ENCODE measurements around the gene PCDHA2. TPM values are rescaled to one million over a fixed set of nuclear protein-coding genes. Genes with fewer than 3 reads are reported as not detected.

PCDHA2 gene
- 0.10 TPM in 1 of 2 replicates, not detected in the other for total RNA-seq

GRCh38 chr5:140794595-140795258 is at the start of gene PCDHA2:
TSS of gene PCDHA2 (plus strand) at chr5:140794852.

DNA sequence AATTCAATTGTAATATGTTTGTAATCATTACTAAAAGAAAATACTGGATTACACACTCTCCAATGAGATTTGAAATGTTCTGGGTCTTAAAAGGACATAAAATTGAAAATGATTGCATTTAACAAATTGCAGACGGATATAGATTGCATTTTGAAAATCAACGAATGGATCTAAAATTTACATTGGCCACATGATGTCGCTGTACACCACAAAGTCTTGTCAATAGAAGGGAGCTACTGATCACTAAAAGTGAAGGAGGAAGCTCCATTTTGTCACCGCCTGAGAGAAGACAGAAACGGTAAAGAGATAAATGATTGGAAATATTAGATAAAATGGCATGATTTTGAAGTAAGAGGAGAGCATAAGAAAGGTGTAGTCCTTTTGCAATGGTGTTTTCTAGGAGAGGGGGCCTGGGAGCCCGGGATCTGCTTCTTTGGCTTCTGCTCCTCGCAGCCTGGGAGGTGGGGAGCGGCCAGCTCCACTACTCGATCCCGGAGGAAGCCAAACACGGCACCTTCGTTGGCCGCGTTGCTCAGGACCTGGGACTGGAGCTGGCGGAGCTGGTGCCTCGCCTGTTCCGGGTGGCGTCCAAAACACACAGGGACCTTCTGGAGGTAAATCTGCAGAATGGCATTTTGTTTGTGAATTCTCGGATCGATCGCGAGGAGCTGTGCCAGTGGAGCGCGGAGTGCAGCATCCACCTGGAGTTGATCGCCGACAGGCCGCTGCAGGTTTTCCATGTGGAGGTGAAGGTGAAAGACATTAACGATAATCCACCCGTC is 8.6 kb upstream of the PCDHA2 start, which contains the start of gene PCDHA1:
Gene PCDHA1, plus strand, starts transcription at position 236 of the 782 bp plus-strand sequence.

GRCh38 chr5:140800816-140801493 is 6.3 kb downstream of the PCDHA2 start, which contains the start of gene PCDHA3:
TSS of gene PCDHA3 (plus strand) at chr5:140801057.

DNA sequence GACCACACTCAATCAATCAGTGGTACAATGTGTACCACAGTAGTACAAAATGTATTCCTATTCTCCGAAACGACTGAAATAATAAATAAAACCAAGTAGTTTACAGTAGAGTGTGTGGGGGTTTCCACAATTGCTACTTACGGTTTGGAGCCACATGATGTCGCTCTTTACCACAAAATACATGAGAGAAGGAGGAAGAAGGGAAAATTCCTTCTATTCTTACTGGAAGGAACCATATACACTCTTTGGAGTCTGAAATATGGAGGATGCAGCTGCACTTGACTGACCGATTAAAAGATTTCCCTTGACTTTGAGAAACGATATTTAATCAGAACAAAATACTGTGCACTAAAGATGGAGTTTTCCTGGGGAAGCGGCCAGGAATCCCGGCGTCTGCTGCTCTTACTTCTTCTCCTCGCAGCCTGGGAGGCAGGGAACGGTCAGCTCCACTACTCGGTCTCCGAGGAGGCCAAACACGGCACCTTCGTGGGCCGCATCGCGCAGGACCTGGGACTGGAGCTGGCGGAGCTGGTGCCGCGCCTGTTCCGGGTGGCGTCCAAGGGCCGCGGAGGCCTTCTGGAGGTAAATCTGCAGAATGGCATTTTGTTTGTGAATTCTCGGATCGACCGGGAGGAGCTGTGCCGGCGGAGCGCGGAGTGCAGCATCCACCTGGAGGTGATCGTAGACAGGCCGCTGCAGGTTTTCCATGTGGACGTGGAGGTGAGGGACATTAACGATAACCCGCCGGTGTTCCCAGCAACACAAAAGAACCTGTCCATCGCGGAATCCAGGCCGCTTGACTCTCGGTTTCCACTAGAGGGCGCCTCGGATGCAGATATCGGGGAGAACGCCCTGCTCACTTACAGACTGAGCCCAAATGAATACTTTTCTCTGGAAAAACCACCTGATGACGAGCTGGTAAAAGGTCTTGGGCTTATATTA is 12.5 kb downstream of the PCDHA2 start, which contains the start of gene PCDHA4:
Gene PCDHA4, plus strand, starts transcription at position 235 of the 942 bp plus-strand sequence.

DNA sequence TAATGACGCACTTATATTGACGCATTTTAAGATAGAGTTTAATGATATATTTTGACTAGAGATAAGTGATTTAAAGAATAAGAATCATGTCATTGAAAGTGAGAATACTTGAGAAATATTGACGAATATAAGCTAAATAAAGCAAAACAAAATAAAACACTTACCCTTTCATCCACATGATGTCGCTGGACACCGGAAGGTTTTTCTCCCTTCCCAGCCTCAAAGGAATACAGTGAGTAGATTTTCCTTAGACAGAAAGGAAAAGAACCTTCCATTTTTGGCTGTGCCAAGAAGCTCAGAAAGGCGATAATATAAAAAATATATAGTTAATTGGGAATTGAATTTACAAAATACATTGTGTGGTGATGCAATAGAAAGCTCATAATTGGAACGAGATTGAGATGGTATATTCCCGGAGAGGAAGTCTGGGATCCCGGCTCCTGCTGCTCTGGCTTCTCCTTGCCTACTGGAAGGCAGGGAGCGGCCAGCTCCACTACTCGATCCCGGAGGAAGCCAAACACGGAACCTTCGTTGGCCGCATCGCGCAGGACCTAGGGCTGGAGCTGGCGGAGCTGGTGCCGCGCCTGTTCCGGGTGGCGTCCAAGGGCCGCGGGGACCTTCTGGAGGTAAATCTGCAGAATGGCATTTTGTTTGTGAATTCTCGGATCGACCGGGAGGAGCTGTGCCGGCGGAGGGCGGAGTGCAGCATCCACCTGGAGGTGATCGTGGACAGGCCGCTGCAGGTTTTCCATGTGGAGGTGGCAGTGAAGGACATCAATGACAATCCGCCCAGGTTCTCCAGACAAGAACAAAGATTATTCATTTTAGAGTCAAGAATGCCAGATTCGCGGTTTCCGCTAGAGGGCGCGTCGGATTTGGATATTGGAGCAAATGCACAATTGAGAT is 27.0 kb downstream of the PCDHA2 start, which contains the start of gene PCDHA5:
Gene PCDHA5, plus strand, starts transcription at position 239 of the 906 bp plus-strand sequence.

DNA sequence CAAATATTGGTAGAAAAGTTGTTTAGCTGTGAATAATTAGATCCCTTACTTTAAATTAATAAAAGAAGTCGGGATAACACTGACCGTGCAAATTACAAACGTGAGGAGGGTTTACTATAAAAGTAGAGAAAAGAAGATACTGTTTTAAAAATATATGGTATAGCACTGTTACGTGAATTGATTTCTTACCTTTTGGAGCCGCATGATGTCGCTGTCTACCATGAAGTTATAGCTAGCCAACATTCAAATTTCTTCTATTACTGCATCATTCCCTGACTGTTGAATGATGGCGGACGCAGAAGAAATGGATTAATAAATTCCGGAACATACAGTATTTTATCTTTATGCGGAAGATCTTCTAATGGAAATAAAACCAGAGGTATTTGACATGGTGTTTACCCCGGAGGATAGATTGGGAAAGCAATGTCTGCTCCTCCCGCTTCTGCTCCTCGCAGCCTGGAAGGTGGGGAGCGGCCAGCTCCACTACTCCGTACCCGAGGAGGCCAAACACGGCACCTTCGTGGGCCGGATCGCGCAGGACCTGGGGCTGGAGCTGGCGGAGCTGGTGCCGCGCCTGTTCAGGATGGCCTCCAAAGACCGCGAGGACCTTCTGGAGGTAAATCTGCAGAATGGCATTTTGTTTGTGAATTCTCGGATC is 33.2 kb downstream of the PCDHA2 start, which contains the start of gene PCDHA6:
Gene PCDHA6, plus strand, starts transcription at position 257 of the 658 bp plus-strand sequence. Its CDS starts 132 bp downstream, at position 389.

GRCh38 chr5:140833993-140834392 is 39.3 kb downstream of the PCDHA2 start, which contains the start of gene PCDHA7:
TSS of gene PCDHA7 (plus strand) at chr5:140834269. CDS start at chr5:140834384, 115 bp downstream.

DNA sequence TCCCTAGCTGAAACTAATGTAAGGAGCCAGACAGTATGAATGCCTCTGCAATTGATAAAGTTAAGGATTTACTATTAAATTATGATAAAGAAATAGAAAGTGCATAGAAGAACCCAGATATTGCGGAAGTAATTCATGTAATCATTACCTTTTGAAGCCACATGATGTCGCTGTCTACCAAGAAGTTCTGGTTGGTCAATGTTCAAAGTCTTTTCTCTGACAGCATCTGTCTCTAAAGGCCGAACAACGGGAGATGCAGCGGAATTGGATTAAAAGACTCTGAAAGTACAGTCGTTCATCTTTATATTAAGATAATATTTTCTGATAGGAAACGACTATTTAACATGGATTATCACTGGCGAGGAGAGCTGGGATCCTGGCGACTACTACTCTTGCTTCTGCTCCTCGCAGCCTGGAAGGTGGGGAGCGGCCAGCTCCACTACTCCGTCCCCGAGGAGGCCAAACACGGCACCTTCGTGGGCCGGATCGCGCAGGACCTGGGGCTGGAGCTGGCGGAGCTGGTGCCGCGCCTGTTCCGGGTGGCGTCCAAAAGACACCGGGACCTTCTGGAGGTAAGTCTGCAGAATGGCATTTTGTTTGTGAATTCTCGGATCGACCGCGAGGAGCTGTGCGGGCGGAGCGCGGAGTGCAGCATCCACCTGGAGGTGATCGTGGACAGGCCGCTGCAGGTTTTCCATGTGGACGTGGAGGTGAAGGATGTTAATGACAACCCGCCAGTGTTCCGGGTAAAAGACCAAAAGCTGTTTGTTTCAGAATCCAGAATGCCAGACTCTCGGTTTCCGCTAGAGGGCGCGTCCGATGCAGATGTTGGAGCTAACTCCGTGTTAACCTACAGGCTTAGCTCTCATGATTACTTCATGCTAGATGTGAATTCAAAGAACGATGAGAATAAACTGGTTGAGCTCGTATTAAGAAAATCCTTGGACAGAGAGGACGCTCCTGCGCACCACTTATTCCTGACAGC is 46.6 kb downstream of the PCDHA2 start, which contains the start of gene PCDHA8:
Gene PCDHA8, plus strand, starts transcription at position 210 of the 985 bp plus-strand sequence. Its CDS starts 135 bp downstream, at position 345.

Other genes with a start within 250 kb of the PCDHA2 start
- gene EIF4EBP3, start 247.2 kb upstream of the PCDHA2 start, total RNA-seq: 3.8 and 4.8 TPM in 2 replicates
- gene SRA1, start 237.4 kb upstream of the PCDHA2 start, total RNA-seq: 32.2 and 34.6 TPM in 2 replicates
- gene APBB3, start 230.3 kb upstream of the PCDHA2 start, total RNA-seq: 4.1 and 4.9 TPM in 2 replicates
- 57.6 and 60.5 TPM in 2 replicates for gene SLC35A4, start 230.0 kb upstream of the PCDHA2 start, total RNA-seq
- gene CD14, start 161.7 kb upstream of the PCDHA2 start, total RNA-seq: 0.20 and 0.60 TPM in 2 replicates
- gene TMCO6, start 155.4 kb upstream of the PCDHA2 start, total RNA-seq: 30.0 and 36.1 TPM in 2 replicates
- 58.5 and 60.6 TPM in 2 replicates for gene NDUFA2, start 147.2 kb upstream of the PCDHA2 start, total RNA-seq
- 64.9 and 80.8 TPM in 2 replicates for gene IK, start 147.0 kb upstream of the PCDHA2 start, total RNA-seq
- gene WDR55, start 129.9 kb upstream of the PCDHA2 start, total RNA-seq: 20.2 and 20.4 TPM in 2 replicates
- gene DND1, start 121.3 kb upstream of the PCDHA2 start, total RNA-seq: 0.10 and 0.80 TPM in 2 replicates
- gene HARS1, start 103.5 kb upstream of the PCDHA2 start, total RNA-seq: 78.0 and 83.4 TPM in 2 replicates
- 21.4 and 28.1 TPM in 2 replicates for gene HARS2, start 103.4 kb upstream of the PCDHA2 start, total RNA-seq
- gene ZMAT2, start 94.4 kb upstream of the PCDHA2 start, total RNA-seq: 34.9 and 45.4 TPM in 2 replicates
- not detected in 2 replicates for gene PCDHA1, start 8.7 kb upstream of the PCDHA2 start, total RNA-seq
- gene PCDHA3, start 6.2 kb downstream of the PCDHA2 start, total RNA-seq: 0.20 TPM in 1 of 2 replicates, not detected in the other
- 0.05 TPM in 1 of 2 replicates, not detected in the other for gene PCDHA4, start 12.2 kb downstream of the PCDHA2 start, total RNA-seq
- not detected in 2 replicates for gene PCDHA5, start 26.8 kb downstream of the PCDHA2 start, total RNA-seq
- gene PCDHA6, start 33.1 kb downstream of the PCDHA2 start, total RNA-seq: 0.27 TPM in 1 of 2 replicates, not detected in the other
- 0.20 TPM in 1 of 2 replicates, not detected in the other for gene PCDHA7, start 39.4 kb downstream of the PCDHA2 start, total RNA-seq
- not detected in 2 replicates for gene PCDHA8, start 46.3 kb downstream of the PCDHA2 start, total RNA-seq
- gene PCDHA9, start 53.5 kb downstream of the PCDHA2 start, total RNA-seq: 0.13 TPM in 1 of 2 replicates, not detected in the other
- gene PCDHA10, start 61.0 kb downstream of the PCDHA2 start, total RNA-seq: 0.13 TPM in 1 of 2 replicates, not detected in the other
- gene PCDHA11, start 74.1 kb downstream of the PCDHA2 start, total RNA-seq: under 0.01 and 0.05 TPM in 2 replicates
- not detected in 2 replicates for gene PCDHA12, start 80.5 kb downstream of the PCDHA2 start, total RNA-seq
- gene PCDHA13, start 87.3 kb downstream of the PCDHA2 start, total RNA-seq: not detected in 2 replicates
- not detected in 2 replicates for gene PCDHAC1, start 131.4 kb downstream of the PCDHA2 start, total RNA-seq
- 0.64 and 0.73 TPM in 2 replicates for gene PCDHAC2, start 171.6 kb downstream of the PCDHA2 start, total RNA-seq